Vagina (tissue), 2 donors: Measurements from ENCODE around the gene DMD.

Experiments used
- POLR2A ChIP-seq, 2 donors: fragments of 450-650 bp; IDR thresholded peaks; one replicate each; pipeline ENCODE4 v1.6.1; 2017; ENCODE audit warnings: antibody characterized with exemption in 2 of 2, mild to moderate bottlenecking in 2 of 2, moderate library complexity in 2 of 2
- POLR2AphosphoS5 ChIP-seq, 2 donors: sonication (generic); formaldehyde crosslinking; IDR thresholded peaks; one replicate each; pipeline ENCODE4 v1.9.0; 2017; ENCODE audit warnings: antibody characterized with exemption in 2 of 2, mild to moderate bottlenecking in 2 of 2, low read depth in 1 of 2; ENCODE audit not compliant: insufficient read depth in 1 of 2
- TF ChIP-seq, protein P1 (sequence below), 3 experiments: fragments of 450-650 bp in 2 of 3; fragments of 200-600 bp in 1 of 3; sonication (generic) in 1 of 3; IDR thresholded peaks; one replicate each; pipeline ENCODE4 v1.5.1; 2017 to 2019; ENCODE audit warnings: antibody characterized with exemption in 3 of 3, mild to moderate bottlenecking in 2 of 3, moderate library complexity in 2 of 3

- TF ChIP-seq, protein P1, sequence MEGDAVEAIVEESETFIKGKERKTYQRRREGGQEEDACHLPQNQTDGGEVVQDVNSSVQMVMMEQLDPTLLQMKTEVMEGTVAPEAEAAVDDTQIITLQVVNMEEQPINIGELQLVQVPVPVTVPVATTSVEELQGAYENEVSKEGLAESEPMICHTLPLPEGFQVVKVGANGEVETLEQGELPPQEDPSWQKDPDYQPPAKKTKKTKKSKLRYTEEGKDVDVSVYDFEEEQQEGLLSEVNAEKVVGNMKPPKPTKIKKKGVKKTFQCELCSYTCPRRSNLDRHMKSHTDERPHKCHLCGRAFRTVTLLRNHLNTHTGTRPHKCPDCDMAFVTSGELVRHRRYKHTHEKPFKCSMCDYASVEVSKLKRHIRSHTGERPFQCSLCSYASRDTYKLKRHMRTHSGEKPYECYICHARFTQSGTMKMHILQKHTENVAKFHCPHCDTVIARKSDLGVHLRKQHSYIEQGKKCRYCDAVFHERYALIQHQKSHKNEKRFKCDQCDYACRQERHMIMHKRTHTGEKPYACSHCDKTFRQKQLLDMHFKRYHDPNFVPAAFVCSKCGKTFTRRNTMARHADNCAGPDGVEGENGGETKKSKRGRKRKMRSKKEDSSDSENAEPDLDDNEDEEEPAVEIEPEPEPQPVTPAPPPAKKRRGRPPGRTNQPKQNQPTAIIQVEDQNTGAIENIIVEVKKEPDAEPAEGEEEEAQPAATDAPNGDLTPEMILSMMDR (IDR thresholded peaks at IDR 0.05): no peak
- TF ChIP-seq POLR2A (IDR thresholded peaks at IDR 0.05) (no peak), POLR2AphosphoS5 (IDR thresholded peaks at IDR 0.05; ENCODE audit: insufficient read depth in 1 of 2, low read depth in 1 of 2) (no peak)
These were observed 178.6 kb downstream of the DMD start for GRCh38 chrX:33032700-33033099.
